Smooth muscle cell (in vitro differentiated cells): ENCODE data around the gene CDC25C. TPM values are rescaled to one million over a fixed set of nuclear protein-coding genes. Genes with fewer than 3 reads are reported as not detected.

Experiments used
- DNase-seq: peaks from one replicate; lab custom pipeline; 2025; ENCODE audit not compliant: unreplicated experiment; lab: John Stamatoyannopoulos, UW
- H2AFZ ChIP-seq: fragments of 200-600 bp; sonication (generic); 2 replicates; pipeline ENCODE4 v1.6.0; 2016; ENCODE audit warnings: antibody characterized with exemption, low read depth, mild to moderate bottlenecking
- H3F3A ChIP-seq: fragments of 200-600 bp; sonication (generic); 2 replicates; pipeline ENCODE4 v1.6.0; 2017; ENCODE audit warnings: antibody characterized with exemption, low read depth
- H3K27ac ChIP-seq: fragments of 200-600 bp; sonication (generic); 2 replicates; pipeline ENCODE4 v1.5.1; 2016; ENCODE audit warnings: low read depth, mild to moderate bottlenecking
- H3K27me3 ChIP-seq: fragments of 200-600 bp; sonication (generic); 2 replicates; pipeline ENCODE4 v1.6.1; 2016; ENCODE audit warnings: low read depth, mild to moderate bottlenecking
- H3K36me3 ChIP-seq: fragments of 200-600 bp; sonication (generic); 2 replicates; pipeline ENCODE4 v1.5.1; 2016; ENCODE audit warnings: low read depth
- H3K4me1 ChIP-seq: fragments of 200-600 bp; sonication (generic); 2 replicates; pipeline ENCODE4 v1.5.1; 2016; ENCODE audit warnings: low read depth
- H3K4me2 ChIP-seq: fragments of 200-600 bp; sonication (generic); 2 replicates; pipeline ENCODE4 v1.6.0; 2016; ENCODE audit warnings: mild to moderate bottlenecking
- H3K4me3 ChIP-seq: fragments of 200-600 bp; sonication (generic); 2 replicates; pipeline ENCODE4 v1.5.1; 2016; ENCODE audit warnings: mild to moderate bottlenecking
- H3K79me2 ChIP-seq: fragments of 200-600 bp; sonication (generic); 2 replicates; pipeline ENCODE4 v1.6.0; 2016; ENCODE audit warnings: low read depth, mild to moderate bottlenecking
- H3K9ac ChIP-seq: fragments of 200-600 bp; sonication (generic); 2 replicates; pipeline ENCODE4 v1.6.0; 2016; ENCODE audit warnings: low read depth
- H3K9me3 ChIP-seq: fragments of 200-600 bp; sonication (generic); replicated peaks from 2 replicates; pipeline ENCODE4 v1.5.1; 2016; ENCODE audit warnings: low read depth
- H4K20me1 ChIP-seq: fragments of 200-600 bp; sonication (generic); 2 replicates; pipeline ENCODE4 v1.6.0; 2016; ENCODE audit warnings: low read depth
- CTCF ChIP-seq: fragments of 200-600 bp; sonication (generic); IDR thresholded peaks from 2 replicates; pipeline ENCODE4 v1.5.1; 2017; ENCODE audit warnings: borderline replicate concordance, mild to moderate bottlenecking, antibody characterized with exemption; ENCODE audit not compliant: insufficient read depth, poor library complexity, severe bottlenecking
- WGBS: methylation state at CpG from one replicate; pipeline ENCODE4 v1.1.7; 2016; ENCODE audit warnings: low lambda C conversion rate; 5-methylcytosine and 5-hydroxymethylcytosine counted together
- polyA plus RNA-seq: library from polyadenylated mRNA; unstranded; fragments of >200 nt; fragmentation: Nextera tagmentation; extraction: Ambion mirVana; gene quantifications from 2 replicates; pipeline ENCODE4 v1.2.1, GENCODE V29; 2016
- total RNA-seq: library from RNA; depleted of rRNA; stranded (reverse); fragments of >200 nt; gene quantifications from 2 replicates; pipeline ENCODE4 v1.2.3, GENCODE V29; 2014

The CDC25C gene
- total and polyA plus RNA-seq, 2 experiments from 2014 or later, result 2.6 to 3.0 TPM

GRCh38 chr5:138315751-138316278, 15.8 kb downstream of the CDC25C start:
- Histone ChIP-seq H3K9me3 (no peaks in the 10 kb centered on the region), H3K27me3 (no peaks in the 10 kb centered on the region), H3K36me3 (no peaks in the 10 kb centered on the region), H3K4me2 (no peak overlapping the region), H3F3A (no peaks in the 10 kb centered on the region), H2AFZ (no peak overlapping the region), H3K79me2 (no peaks in the 10 kb centered on the region), H3K9ac (no peak overlapping the region), H3K27ac (no peak overlapping the region), H3K4me1 (no peaks in the 10 kb centered on the region), H3K4me3 (no peak overlapping the region), H4K20me1 (no peaks in the 10 kb centered on the region)
- WGBS, result 99% methylated on average over 7 of the region's 7 CpGs
- DNase-seq, result no peak
- no peak for TF ChIP-seq CTCF

GRCh38 chr5:138305797-138306196, 25.8 kb downstream of the CDC25C start:
- 80% methylated on average over 1 of the region's 1 CpG for WGBS
- DNase-seq, result no peak
- H3K27me3 ChIP-seq, result no peaks in the 10 kb centered on the region
- TF ChIP-seq CTCF, result no peak
- H3K4me1 ChIP-seq, result no peaks in the 10 kb centered on the region
- no peak overlapping the region for H3K4me2 ChIP-seq
- no peak overlapping the region for H3K4me3 ChIP-seq
- no peaks in the 10 kb centered on the region for H4K20me1 ChIP-seq
- no peaks in the 10 kb centered on the region for H3K79me2 ChIP-seq
- H3K9ac ChIP-seq, result no peak overlapping the region
- H3K27ac ChIP-seq, result no peak overlapping the region
- H3K36me3 ChIP-seq, result no peaks in the 10 kb centered on the region
- H3F3A ChIP-seq, result no peaks in the 10 kb centered on the region
- no peaks in the 10 kb centered on the region for H3K9me3 ChIP-seq
- H2AFZ ChIP-seq, result no peak overlapping the region

DNA sequence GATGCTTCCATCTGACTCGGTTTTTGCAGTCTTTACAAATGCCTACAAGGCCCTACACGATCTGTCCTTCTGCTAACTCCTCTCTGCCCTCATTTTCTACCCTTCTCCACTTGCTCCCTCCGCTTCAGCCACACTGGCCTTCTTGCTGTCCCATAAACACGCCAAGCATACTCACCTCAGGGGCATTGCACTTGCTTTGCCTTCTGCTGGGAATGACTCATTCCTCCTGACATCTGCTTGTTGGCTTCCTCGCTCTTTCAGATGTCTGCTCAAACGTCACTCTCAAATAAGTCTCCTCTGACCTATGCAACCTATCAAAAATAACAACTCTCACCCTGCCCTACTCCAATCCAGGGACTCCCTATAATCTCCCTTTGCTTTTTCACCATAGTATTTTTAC, 28.2 kb downstream of the CDC25C start:
- no peaks in the 10 kb centered on the region for H3F3A ChIP-seq
- no peaks in the 10 kb centered on the region for H3K36me3 ChIP-seq
- H3K79me2 ChIP-seq, result no peaks in the 10 kb centered on the region
- H3K9ac ChIP-seq, result no peak overlapping the region
- no peak for DNase-seq
- no peaks in the 10 kb centered on the region for H3K9me3 ChIP-seq
- H3K27ac ChIP-seq, result no peak overlapping the region
- H3K4me3 ChIP-seq, result no peak overlapping the region
- no peak for TF ChIP-seq CTCF
- H3K4me1 ChIP-seq, result no peaks in the 10 kb centered on the region
- H2AFZ ChIP-seq, result no peak overlapping the region
- WGBS, result 72% methylated on average over 6 of the region's 6 CpGs
- H3K27me3 ChIP-seq, result no peaks in the 10 kb centered on the region
- H3K4me2 ChIP-seq, result no peak overlapping the region
- no peaks in the 10 kb centered on the region for H4K20me1 ChIP-seq

- no peak for TF ChIP-seq CTCF
- no peak overlapping the region for H3K4me2 ChIP-seq
- H3K4me1 ChIP-seq, result no peaks in the 10 kb centered on the region
- H2AFZ ChIP-seq, result no peak overlapping the region
- H3K9me3 ChIP-seq, result no peaks in the 10 kb centered on the region
- no peaks in the 10 kb centered on the region for H3K79me2 ChIP-seq
- 97% methylated on average over 3 of the region's 3 CpGs for WGBS
- DNase-seq, result no peak
- no peak overlapping the region for H3K27ac ChIP-seq
- H4K20me1 ChIP-seq, result no peaks in the 10 kb centered on the region
- no peak overlapping the region for H3K9ac ChIP-seq
- H3F3A ChIP-seq, result no peaks in the 10 kb centered on the region
- H3K36me3 ChIP-seq, result no peaks in the 10 kb centered on the region
- no peak overlapping the region for H3K4me3 ChIP-seq
- H3K27me3 ChIP-seq, result no peaks in the 10 kb centered on the region
Measured at GRCh38 chr5:138289296-138289695, 42.3 kb downstream of the CDC25C start.
